Activated CD8-positive, alpha-beta T cell treated with anti-CD3 and anti-CD28 coated beads for 36 hours (primary cell): ENCODE measurements around the gene NBAS. TPM values are rescaled to one million over a fixed set of nuclear protein-coding genes. Genes with fewer than 3 reads are reported as not detected.

ENCODE experiments used
- ATAC-seq: fragments of 200-7000 bp; cut with Tn5 transposase; one replicate; pipeline ENCODE4 v1.10.0; 2021; ENCODE audit warnings: mild to moderate bottlenecking, moderate library complexity
- CTCF ChIA-PET: fragments of 350-600 bp; sonication (Branson Sonifier 250); formaldehyde crosslinking; loops from one replicate; lab custom pipeline; 2021; ENCODE audit warnings: antibody characterized with exemption; lab: Charles Lee
- POLR2A ChIA-PET: fragments of 350-600 bp; sonication (Branson Sonifier 250); formaldehyde crosslinking; loops from one replicate; lab custom pipeline; 2021; ENCODE audit warnings: antibody characterized with exemption; lab: Charles Lee
- DNase-seq: peaks from one replicate; pipeline ENCODE4 v3.0.0-alpha.2; 2020
- H3K27ac Mint-ChIP-seq: one replicate; pipeline ENCODE4 v1.8.0; 2021; ENCODE audit warnings: mild to moderate bottlenecking, mixed read lengths
- H3K27me3 Mint-ChIP-seq: one replicate; pipeline ENCODE4 v1.8.0; 2021; ENCODE audit warnings: mixed read lengths
- H3K36me3 Mint-ChIP-seq: one replicate; pipeline ENCODE4 v1.8.0; 2021; ENCODE audit warnings: low read depth, mixed read lengths
- H3K4me1 Mint-ChIP-seq: one replicate; pipeline ENCODE4 v1.8.0; 2021; ENCODE audit warnings: low read depth, mixed read lengths
- H3K4me3 Mint-ChIP-seq: one replicate; pipeline ENCODE4 v1.8.0; 2021; ENCODE audit warnings: mild to moderate bottlenecking, moderate library complexity, mixed read lengths
- H3K9me3 Mint-ChIP-seq: one replicate; pipeline ENCODE4 v1.8.0; 2021; ENCODE audit warnings: mixed read lengths
- intact Hi-C: fragments of 100-400 bp; cut with micrococcal nuclease; formaldehyde crosslinking; loops from one replicate; pipeline ENCODE4 v1.10.0; 2022
- total RNA-seq, 2 experiments: library from RNA; stranded (reverse); gene quantifications; one replicate each; pipeline ENCODE4 v1.2.3, GENCODE V29; 2021
- TF ChIP-seq, protein P1 (sequence below): fragments of 200-600 bp; IDR thresholded peaks from one replicate; pipeline ENCODE4 v1.8.0; 2022; ENCODE audit warnings: antibody characterized with exemption, mild to moderate bottlenecking

NBAS gene
- total RNA-seq, 2 experiments from 2014 or later, result 40.9 to 41.9 TPM

DNA sequence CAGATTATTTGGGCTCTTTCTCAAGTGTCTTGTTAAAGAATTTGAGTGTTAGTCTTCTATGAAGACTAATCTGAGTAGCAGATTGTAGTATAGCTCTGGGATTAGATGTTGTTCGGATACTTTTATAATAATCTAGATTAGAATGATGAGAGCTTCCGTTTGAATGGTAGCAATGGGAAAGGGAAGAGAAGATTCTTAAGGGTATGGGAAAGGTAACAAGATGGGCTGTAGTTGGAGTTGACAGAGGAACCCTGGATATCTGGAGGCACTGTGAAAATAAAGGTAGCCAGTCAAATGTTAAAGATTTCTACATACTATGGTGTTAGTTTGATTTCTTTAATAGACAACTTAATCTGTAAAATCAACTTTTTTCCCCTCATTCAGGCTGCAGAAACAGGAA lies 35.2 kb upstream of the NBAS start:
- Mint-ChIP-seq H3K4me1 (peaks cover 31% of the 10 kb centered on the region), H3K4me3 (no peak overlapping the region), H3K27me3 (no peaks in the 10 kb centered on the region), H3K9me3 (no peaks in the 10 kb centered on the region), H3K27ac (peak overlapping the region; percentile 16), H3K36me3 (peaks cover 50% of the 10 kb centered on the region)
- ChIA-PET CTCF (interaction anchor here (1.7 kb wide), 1 partner anchor 50 kb away, joined by 4 read pairs; no protein-coding TSS in a partner anchor), POLR2A (no interaction called here)
- TF ChIP-seq, protein P1, sequence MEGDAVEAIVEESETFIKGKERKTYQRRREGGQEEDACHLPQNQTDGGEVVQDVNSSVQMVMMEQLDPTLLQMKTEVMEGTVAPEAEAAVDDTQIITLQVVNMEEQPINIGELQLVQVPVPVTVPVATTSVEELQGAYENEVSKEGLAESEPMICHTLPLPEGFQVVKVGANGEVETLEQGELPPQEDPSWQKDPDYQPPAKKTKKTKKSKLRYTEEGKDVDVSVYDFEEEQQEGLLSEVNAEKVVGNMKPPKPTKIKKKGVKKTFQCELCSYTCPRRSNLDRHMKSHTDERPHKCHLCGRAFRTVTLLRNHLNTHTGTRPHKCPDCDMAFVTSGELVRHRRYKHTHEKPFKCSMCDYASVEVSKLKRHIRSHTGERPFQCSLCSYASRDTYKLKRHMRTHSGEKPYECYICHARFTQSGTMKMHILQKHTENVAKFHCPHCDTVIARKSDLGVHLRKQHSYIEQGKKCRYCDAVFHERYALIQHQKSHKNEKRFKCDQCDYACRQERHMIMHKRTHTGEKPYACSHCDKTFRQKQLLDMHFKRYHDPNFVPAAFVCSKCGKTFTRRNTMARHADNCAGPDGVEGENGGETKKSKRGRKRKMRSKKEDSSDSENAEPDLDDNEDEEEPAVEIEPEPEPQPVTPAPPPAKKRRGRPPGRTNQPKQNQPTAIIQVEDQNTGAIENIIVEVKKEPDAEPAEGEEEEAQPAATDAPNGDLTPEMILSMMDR, result no peak
- ATAC-seq (no peak), DNase-seq (no peak)
- intact Hi-C loops, result no loop called here

DNA sequence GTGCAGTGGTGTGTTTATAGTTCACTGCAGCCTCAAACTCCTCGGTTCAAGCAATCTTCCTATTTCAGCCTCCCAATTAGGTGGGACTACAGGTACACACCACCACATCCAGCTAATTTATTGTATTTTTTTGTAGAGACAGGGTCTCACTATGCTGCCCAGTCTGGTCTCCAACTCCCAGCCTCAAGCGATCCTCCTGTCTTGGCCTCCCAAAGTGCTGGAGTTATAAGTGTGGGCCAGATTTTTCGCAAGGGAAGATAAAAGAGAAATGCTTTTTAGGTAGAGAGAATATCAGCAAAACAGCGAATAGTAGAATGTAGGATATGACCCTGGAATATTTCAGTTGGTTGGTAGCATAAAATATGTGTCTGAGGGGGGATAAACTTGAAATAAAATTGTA lies 34.8 kb upstream of the NBAS start:
- ATAC-seq (no peak), DNase-seq (no peak)
- H3K36me3 Mint-ChIP-seq, result peaks cover 48% of the 10 kb centered on the region
- CTCF ChIA-PET, result interaction anchor here (0.7 to 3.6 kb wide), 3 partner anchors 19 to 49 kb away, joined by 3 to 13 read pairs (median 4); no protein-coding TSS in a partner anchor
- TF ChIP-seq, protein P1, result no peak
- H3K9me3 Mint-ChIP-seq, result no peaks in the 10 kb centered on the region
- POLR2A ChIA-PET, result no interaction called here
- H3K4me1 Mint-ChIP-seq, result peaks cover 33% of the 10 kb centered on the region
- no peak overlapping the region for H3K27ac Mint-ChIP-seq
- no peak overlapping the region for H3K4me3 Mint-ChIP-seq
- intact Hi-C loops, result no loop called here
- no peaks in the 10 kb centered on the region for H3K27me3 Mint-ChIP-seq

DNA sequence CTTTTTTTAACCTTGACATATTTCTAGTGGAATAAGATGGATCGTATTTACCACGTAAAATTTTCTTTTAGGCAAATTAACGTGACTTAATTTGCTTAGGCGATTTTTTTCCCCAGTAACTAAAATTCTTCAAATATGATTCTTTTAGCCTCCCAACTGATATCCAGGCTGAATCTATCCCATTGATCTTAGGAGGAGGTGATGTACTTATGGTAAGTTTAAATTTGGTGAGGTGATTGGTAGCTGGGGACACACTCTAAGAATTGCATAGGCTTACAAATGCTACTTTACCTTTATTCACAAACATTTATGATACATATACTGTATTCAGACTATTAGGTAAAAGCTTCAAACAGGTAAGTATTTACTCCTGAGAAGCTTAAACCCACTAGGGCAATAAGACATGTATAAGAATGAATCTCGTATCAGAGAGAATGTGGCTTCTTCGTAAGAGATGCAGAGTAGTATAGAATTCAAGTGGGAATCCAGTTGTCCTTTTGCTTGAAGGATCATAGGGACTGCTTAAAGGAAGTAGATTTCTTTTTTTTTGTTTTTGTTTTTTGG lies 34.3 kb upstream of the NBAS start:
- DNase-seq, result no peak
- Mint-ChIP-seq H3K27me3 (no peaks in the 10 kb centered on the region), H3K27ac (no peak overlapping the region), H3K4me1 (peaks cover 34% of the 10 kb centered on the region), H3K36me3 (peaks cover 45% of the 10 kb centered on the region), H3K4me3 (no peak overlapping the region), H3K9me3 (no peaks in the 10 kb centered on the region)
- intact Hi-C loops, result no loop called here
- POLR2A ChIA-PET, result no interaction called here
- CTCF ChIA-PET, result interaction anchor here (0.7 to 3.6 kb wide), 3 partner anchors 18 to 49 kb away, joined by 3 to 13 read pairs (median 4); no protein-coding TSS in a partner anchor
- TF ChIP-seq, protein P1, result no peak
- no peak for ATAC-seq

DNA sequence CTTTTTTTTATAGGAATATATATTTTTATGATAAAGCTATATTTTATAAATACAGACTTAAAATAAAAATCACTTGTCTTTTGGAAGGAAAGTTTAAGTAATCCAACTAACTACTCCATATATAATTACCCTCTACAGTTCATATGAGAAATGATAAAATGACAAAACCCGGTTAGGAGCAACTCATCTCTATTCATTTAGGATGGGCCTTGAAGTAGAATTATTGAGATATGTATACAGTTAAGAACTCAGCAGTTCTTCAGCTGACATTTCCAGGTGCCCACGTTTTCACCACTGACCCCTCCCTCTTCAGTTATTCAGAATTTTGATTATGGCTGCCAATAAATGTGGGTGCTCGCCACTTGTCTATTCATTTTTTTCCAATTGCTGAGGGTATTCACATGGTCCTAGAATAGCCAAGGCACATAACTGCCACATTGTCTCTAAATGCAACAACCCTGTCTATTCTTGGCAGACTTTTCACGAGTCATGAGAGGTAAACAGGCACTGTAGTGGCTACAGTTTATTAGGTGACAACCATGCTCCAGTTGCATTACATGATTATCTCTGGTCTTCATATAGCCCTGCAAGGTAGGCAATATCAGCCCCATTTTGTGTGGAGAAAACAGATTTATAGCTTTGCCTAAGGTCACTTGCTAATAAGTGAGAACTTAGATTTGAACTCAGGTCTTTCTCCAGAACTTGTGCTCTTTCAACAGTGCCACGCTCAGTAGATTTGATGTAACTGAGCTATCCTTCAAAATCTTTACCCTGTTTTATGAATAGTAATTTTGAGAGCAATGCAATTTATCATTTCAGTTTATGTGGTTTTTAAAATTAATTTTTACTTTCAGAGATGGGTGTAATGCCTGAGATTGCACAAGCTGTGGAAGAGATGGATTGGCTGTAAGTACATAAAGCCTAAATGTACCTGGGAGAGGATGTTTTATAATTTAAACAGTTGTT lies 33.4 kb upstream of the NBAS start:
- DNase-seq, result no peak
- peaks cover 34% of the 10 kb centered on the region for H3K4me1 Mint-ChIP-seq
- peaks cover 41% of the 10 kb centered on the region for H3K36me3 Mint-ChIP-seq
- no peak overlapping the region for H3K4me3 Mint-ChIP-seq
- H3K27ac Mint-ChIP-seq, result no peak overlapping the region
- H3K9me3 Mint-ChIP-seq, result no peaks in the 10 kb centered on the region
- H3K27me3 Mint-ChIP-seq, result no peaks in the 10 kb centered on the region
- ATAC-seq, result no peak
- ChIA-PET POLR2A (interaction anchor here (0.6 to 1.2 kb wide), 2 partner anchors 8 to 1066 kb away, joined by 3 read pairs; no protein-coding TSS in a partner anchor), CTCF (interaction anchor here (3.6 kb wide), 1 partner anchor 17 kb away, joined by 13 read pairs; no protein-coding TSS in a partner anchor)
- intact Hi-C loops, result no loop called here
- TF ChIP-seq, protein P1, result no peak
